Panc1 (cell line): Measurements from ENCODE around the gene CLEC4G.

Experiments
- CTCF ChIP-seq: fragments of 450-650 bp; IDR thresholded peaks from 2 replicates; pipeline ENCODE4 v1.5.1; 2017; ENCODE audit warnings: mild to moderate bottlenecking
- POLR2AphosphoS5 ChIP-seq: IDR thresholded peaks from 2 replicates; pipeline ENCODE4 v1.6.1; 2012; ENCODE audit warnings: mild to moderate bottlenecking, low read depth, low read length, moderate library complexity
- REST ChIP-seq, 2 experiments: IDR thresholded peaks; 2 replicates each; pipeline ENCODE4 v1.6.1; 2011 to 2012; ENCODE audit warnings: low read depth in 2 of 2, control low read depth in 1 of 2, low read length in 1 of 2, mild to moderate bottlenecking in 1 of 2, moderate library complexity in 1 of 2; ENCODE audit not compliant: insufficient read depth in 1 of 2

- TF ChIP-seq CTCF (no peak), REST (IDR thresholded peaks at IDR 0.05; ENCODE audit: insufficient read depth in 1 of 2, low read depth in 2 of 2, low read length in 1 of 2) (no peak), POLR2AphosphoS5 (no peak)
Measured at GRCh38 chr19:7778081-7778480, 46.2 kb upstream of the CLEC4G start.
